ENCODE data around the gene AAR2. TPM values are rescaled to one million over a fixed set of nuclear protein-coding genes. Genes with fewer than 3 reads are reported as not detected.

Gene AAR2
- total RNA-seq, 1 donor from 2014 or later: 25.9 TPM

GRCh38 chr20:36253036-36253435 is 16.8 kb downstream of the AAR2 start:
- no peaks in the 10 kb centered on the region for H3K9me3 Mint-ChIP-seq
- H3K36me3 Mint-ChIP-seq (ENCODE audit: low read depth): peaks cover 76% of the 10 kb centered on the region
- no peak overlapping the region for H3K27ac Mint-ChIP-seq
- ChIA-PET POLR2A (no interaction called here), CTCF (no interaction called here)
- no peaks in the 10 kb centered on the region for H3K4me1 Mint-ChIP-seq
- intact Hi-C loops (cut with micrococcal nuclease): no loop called here
- ATAC-seq (ENCODE audit: low read depth) (no peak), DNase-seq (no peak)
- H3K4me3 Mint-ChIP-seq: no peak overlapping the region
- no peak for TF ChIP-seq CTCF (IDR thresholded peaks at IDR 0.05)
- H3K27me3 Mint-ChIP-seq: no peaks in the 10 kb centered on the region

- H3K36me3 Mint-ChIP-seq (ENCODE audit: low read depth): peaks cover 67% of the 10 kb centered on the region
- no peak for TF ChIP-seq CTCF (IDR thresholded peaks at IDR 0.05)
- ATAC-seq (ENCODE audit: low read depth) (no peak), DNase-seq (no peak)
- CTCF ChIA-PET: no interaction called here
- H3K27me3 Mint-ChIP-seq: no peaks in the 10 kb centered on the region
- intact Hi-C loops (cut with micrococcal nuclease): no loop called here
- no peak overlapping the region for H3K27ac Mint-ChIP-seq
- H3K4me1 Mint-ChIP-seq: no peaks in the 10 kb centered on the region
- POLR2A ChIA-PET: no interaction called here
- no peaks in the 10 kb centered on the region for H3K9me3 Mint-ChIP-seq
- H3K4me3 Mint-ChIP-seq: no peak overlapping the region
These were observed 17.8 kb downstream of the AAR2 start for GRCh38 chr20:36254076-36254475.

GRCh38 chr20:36255445-36255844 is 19.2 kb downstream of the AAR2 start:
- intact Hi-C loops (cut with micrococcal nuclease): no loop called here
- no peaks in the 10 kb centered on the region for H3K27me3 Mint-ChIP-seq
- ChIA-PET POLR2A (interaction anchor here (1.2 kb wide), 1 partner anchor 11 kb away, joined by 4 read pairs; no protein-coding TSS in a partner anchor), CTCF (no interaction called here)
- no peaks in the 10 kb centered on the region for H3K9me3 Mint-ChIP-seq
- H3K36me3 Mint-ChIP-seq (ENCODE audit: low read depth): peaks cover 57% of the 10 kb centered on the region
- TF ChIP-seq CTCF (IDR thresholded peaks at IDR 0.05): no peak
- H3K4me1 Mint-ChIP-seq: no peaks in the 10 kb centered on the region
- H3K4me3 Mint-ChIP-seq: no peak overlapping the region
- H3K27ac Mint-ChIP-seq: no peak overlapping the region
- ATAC-seq (ENCODE audit: low read depth): no peak
- no peak for DNase-seq

- Mint-ChIP-seq H3K36me3 (ENCODE audit: low read depth) (peaks cover 28% of the 10 kb centered on the region), H3K4me3 (no peak overlapping the region), H3K4me1 (no peaks in the 10 kb centered on the region), H3K9me3 (no peaks in the 10 kb centered on the region), H3K27ac (no peak overlapping the region), H3K27me3 (no peaks in the 10 kb centered on the region)
- ATAC-seq (ENCODE audit: low read depth) (no peak), DNase-seq (no peak)
- intact Hi-C loops (cut with micrococcal nuclease): no loop called here
- POLR2A ChIA-PET: no interaction called here
- CTCF ChIA-PET: no interaction called here
- TF ChIP-seq CTCF (IDR thresholded peaks at IDR 0.05): no peak
These were observed 23.1 kb downstream of the AAR2 start for GRCh38 chr20:36259177-36260061.

DNA sequence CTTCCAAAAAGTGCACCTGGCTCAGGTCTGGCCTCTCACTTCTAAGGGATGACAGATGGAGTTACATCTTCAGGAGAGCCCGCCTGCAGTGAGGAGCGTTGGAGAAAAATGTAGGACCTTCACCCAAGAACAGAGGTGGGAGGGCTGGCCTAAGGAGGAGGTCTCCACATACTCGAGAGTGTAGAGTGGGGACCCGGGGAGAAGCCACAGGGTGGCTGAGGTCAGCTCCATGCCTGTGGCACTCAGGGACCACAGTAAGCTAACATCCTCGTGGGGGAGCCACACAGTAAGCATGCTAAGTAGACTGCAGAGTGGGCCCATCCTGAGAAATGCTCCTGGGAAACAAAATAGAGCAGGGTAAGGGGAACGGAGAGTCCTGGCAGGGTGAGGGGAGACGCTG is 24.0 kb downstream of the AAR2 start:
- Mint-ChIP-seq H3K27me3 (no peaks in the 10 kb centered on the region), H3K4me3 (no peak overlapping the region), H3K4me1 (no peaks in the 10 kb centered on the region), H3K36me3 (ENCODE audit: low read depth) (peaks cover 20% of the 10 kb centered on the region), H3K27ac (no peak overlapping the region), H3K9me3 (no peaks in the 10 kb centered on the region)
- DNase-seq (no peak), ATAC-seq (ENCODE audit: low read depth) (no peak)
- ChIA-PET CTCF (no interaction called here), POLR2A (no interaction called here)
- intact Hi-C loops (cut with micrococcal nuclease): no loop called here
- TF ChIP-seq CTCF (IDR thresholded peaks at IDR 0.05): no peak

All from activated B cell treated with CpG ODN at 0.5 μM for 24 hours (primary cell).